SH-SY5Y (cell line): ENCODE results near the gene STARD10.

Experiments
- GATA2 ChIP-seq: IDR thresholded peaks from 2 replicates; pipeline ENCODE4 v1.6.1; 2011; ENCODE audit warnings: mild to moderate bottlenecking, low read depth, low read length
- GATA3 ChIP-seq: IDR thresholded peaks from 2 replicates; pipeline ENCODE4 v1.6.1; 2011; ENCODE audit warnings: low read depth, mild to moderate bottlenecking, low read length, moderate library complexity

The STARD10 gene

GRCh38 chr11:72779495-72780128, 14.2 kb downstream of the STARD10 start:
- no peak for TF ChIP-seq GATA3
- no peak for TF ChIP-seq GATA2

- TF ChIP-seq GATA3, result no peak
- TF ChIP-seq GATA2, result no peak
These were observed 15.0 kb downstream of the STARD10 start for GRCh38 chr11:72778535-72779494.

- TF ChIP-seq GATA2 (no peak), GATA3 (no peak)
These were observed 16.0 kb downstream of the STARD10 start for GRCh38 chr11:72777755-72778278.

DNA sequence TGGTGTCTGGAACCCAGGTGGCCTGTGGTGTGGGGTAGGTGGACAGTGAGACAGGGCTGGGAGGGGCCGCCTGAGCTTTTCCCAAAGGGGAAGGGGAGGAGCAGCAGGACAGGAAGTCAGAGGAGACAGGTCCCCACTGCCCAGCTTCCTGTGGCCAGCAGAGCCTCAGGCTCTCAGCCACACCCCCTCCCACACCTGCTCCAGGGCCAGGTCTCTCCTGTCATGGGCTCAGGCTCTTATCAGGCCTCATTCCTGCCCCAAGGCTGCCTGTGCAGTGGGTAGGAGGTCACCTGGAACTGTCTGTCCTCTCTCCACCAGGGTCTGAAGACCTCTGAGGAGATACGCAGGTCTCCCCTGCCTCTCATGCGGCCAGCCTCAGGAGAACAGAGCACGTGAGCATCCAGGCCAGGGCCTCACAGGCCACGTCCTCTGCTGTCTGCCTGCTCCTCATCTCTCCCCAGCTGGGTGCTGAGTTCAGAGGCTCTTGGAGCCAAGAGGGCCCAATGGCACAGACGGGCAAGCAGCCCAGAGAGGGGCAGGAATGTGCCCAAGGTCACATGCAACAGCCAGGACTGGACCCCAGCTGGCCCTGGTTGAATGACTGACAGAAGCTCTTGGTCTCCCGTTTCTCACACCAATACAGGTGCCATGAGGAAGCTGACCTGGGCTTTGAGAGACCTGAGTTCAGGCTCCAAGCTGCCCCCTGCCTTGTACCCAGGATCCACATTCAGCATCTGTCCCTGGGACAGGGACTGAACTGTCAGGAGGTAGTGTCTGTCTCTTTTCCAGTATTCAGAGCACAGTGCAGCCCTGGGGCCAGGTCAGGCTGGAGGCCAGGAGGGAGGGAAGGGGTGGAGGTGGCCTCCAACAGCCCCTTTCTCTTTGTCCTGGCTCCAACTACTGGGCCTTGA, 16.7 kb downstream of the STARD10 start:
- TF ChIP-seq GATA3, result no peak
- TF ChIP-seq GATA2, result no peak

DNA sequence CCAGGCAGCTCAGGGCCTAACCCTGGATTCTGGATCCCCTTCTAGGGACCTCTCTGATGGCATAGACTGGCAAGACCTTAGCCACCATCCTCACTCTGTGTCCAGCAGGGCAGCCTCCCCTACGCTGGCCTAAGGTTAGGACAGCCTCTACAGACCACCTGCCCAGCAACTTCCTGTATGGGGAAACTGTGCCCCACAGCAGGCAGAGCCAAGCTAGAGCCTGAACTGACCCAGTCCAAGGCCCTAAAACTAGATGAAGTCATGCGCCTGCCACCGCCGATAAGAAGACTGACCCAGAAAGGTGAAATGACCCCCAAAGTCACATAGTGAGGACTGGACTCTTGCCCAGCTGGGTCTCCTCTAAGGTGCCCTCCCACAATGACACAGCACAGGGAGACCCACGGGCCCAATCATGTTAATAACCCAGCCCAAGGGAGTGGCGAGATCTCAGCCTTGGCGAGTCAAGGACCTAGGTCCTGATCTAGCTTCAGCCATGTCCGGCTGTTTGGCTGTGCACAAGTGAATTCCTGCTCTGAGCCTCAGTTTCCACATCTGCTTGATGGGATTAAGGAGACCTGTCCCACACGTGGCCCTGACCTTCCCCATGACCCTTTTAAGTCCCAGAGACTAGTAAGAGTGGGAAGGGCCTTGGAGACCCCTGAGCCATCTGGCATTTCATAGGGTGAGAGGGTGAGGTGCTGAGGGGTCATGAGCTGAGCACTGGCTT, 17.6 kb downstream of the STARD10 start:
- TF ChIP-seq GATA2 (no peak), GATA3 (no peak)

GRCh38 chr11:72775288-72776110, 18.3 kb downstream of the STARD10 start:
- TF ChIP-seq GATA3 (no peak), GATA2 (no peak)

- TF ChIP-seq GATA2 (no peak), GATA3 (no peak)
These were observed 19.3 kb downstream of the STARD10 start for GRCh38 chr11:72774499-72774898.

- no peak for TF ChIP-seq GATA3
- no peak for TF ChIP-seq GATA2
These were observed 20.2 kb downstream of the STARD10 start for GRCh38 chr11:72773696-72774095.

DNA sequence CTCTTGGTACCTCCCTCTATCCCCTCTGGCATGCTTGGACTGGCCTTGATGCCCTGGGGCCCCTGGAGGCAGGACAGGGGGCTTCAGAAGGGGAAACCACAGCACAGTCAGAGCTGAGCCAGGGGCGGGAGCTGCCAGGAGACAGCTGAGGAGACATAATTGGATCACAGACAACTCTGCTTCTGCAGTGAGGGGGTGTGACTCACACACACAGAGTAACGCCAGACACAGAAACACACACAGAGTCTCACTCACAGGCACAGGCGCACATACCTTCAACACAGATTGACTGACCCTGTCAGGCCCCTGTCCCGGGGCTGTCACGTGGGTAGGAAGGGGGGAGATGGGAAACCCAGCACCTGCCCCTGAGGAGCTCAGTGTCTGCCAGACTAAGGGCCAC, 20.6 kb downstream of the STARD10 start:
- no peak; the same call in 1 of the 2 replicates for TF ChIP-seq GATA2
- TF ChIP-seq GATA3, result no peak

GRCh38 chr11:72772059-72772458, 21.8 kb downstream of the STARD10 start:
- TF ChIP-seq GATA2 (no peak), GATA3 (no peak)

DNA sequence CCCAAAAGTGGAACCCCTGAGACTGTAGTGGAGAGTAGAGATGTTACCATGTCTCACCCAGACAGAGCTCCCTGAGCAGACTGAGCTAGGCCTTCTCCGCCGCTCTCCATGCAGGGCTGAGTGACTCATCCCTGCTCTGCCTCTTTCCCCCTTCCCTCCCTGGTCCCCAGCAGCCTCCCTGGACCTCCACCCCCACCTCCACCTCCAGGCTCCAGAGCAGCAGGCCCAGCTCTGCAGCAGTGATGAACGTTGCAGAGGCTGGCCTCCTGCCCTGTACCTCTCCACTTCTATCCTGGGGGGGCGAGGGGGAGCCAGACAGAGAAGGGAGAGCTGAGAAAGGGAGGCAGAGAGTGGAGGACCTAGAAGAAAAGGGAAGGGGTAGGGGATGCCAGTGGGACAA, 22.3 kb downstream of the STARD10 start:
- TF ChIP-seq GATA2 (no peak), GATA3 (no peak)

- TF ChIP-seq GATA2 (no peak), GATA3 (no peak)
These were observed 23.0 kb downstream of the STARD10 start for GRCh38 chr11:72770799-72771198.
